ENCODE measurements around the gene CRACDL.

Gene CRACDL

DNA sequence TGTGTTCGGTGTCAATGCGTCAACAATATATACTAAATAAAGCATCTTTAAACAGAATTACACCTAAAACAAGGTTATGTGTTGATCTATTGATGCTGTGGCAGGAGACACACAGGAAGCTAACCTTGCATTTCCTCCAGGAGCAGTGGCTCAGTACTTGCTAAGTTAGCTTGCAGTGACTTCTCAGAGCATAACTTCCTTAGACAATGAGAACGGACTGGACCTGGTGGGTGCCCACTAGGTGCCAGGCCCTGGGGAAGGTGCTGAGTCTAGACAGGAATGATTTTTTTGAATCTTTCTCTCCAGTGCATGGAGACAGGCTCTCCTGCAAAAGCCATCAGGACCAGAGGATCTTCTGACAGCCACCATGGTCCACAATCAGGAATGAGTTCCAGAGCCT lies 131.3 kb downstream of the CRACDL start:
- Histone ChIP-seq H3K4me1 (ENCODE audit: control insufficient read depth, insufficient read depth, low read length) (peaks cover 15% of the 10 kb centered on the region), H3K9me3 (ENCODE audit: control insufficient read depth, low read length) (no peaks in the 10 kb centered on the region), H3K36me3 (ENCODE audit: control insufficient read depth, insufficient read depth, low read length) (no peaks in the 10 kb centered on the region), H3K27me3 (ENCODE audit: control insufficient read depth, insufficient read depth, low read length, poor library complexity, severe bottlenecking) (no peaks in the 10 kb centered on the region), H3K4me3 (ENCODE audit: insufficient read depth, low read depth, low read length) (no peak overlapping the region), H3K27ac (ENCODE audit: insufficient read depth, low read depth, low read length, poor library complexity, severe bottlenecking) (no peak overlapping the region)
- WGBS, 2 experiments, result 89 to 93% methylated on average over 3 of the region's 3 CpGs

DNA sequence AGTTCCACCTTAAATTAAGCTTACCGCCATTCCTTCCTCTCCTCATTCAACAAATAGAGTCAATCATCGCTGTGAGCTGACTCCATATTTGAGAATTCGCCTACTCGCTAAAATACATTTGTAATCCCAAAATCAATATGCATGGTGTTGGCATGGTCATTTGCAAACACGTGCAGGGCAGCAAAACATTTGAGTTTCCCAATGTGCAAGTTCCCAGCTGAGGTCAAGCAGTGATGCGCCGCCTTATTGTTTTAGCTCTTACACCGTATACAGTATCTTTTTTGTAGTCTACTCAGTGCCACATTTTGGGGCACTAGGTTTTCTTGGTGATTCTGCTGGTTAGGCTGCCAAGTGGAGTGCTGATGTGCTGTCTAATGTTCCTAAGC lies 131.8 kb downstream of the CRACDL start:
- no peaks in the 10 kb centered on the region for H3K27me3 ChIP-seq (ENCODE audit: control insufficient read depth, insufficient read depth, low read length, poor library complexity, severe bottlenecking)
- 96% methylated on average over 8 of the region's 8 CpGs for WGBS, 2 experiments
- H3K36me3 ChIP-seq (ENCODE audit: control insufficient read depth, insufficient read depth, low read length), result no peaks in the 10 kb centered on the region
- H3K4me1 ChIP-seq (ENCODE audit: control insufficient read depth, insufficient read depth, low read length), result peaks cover 15% of the 10 kb centered on the region
- H3K4me3 ChIP-seq (ENCODE audit: insufficient read depth, low read depth, low read length), result no peak overlapping the region
- H3K9me3 ChIP-seq (ENCODE audit: control insufficient read depth, low read length), result no peaks in the 10 kb centered on the region
- no peak overlapping the region for H3K27ac ChIP-seq (ENCODE audit: insufficient read depth, low read depth, low read length, poor library complexity, severe bottlenecking)

DNA sequence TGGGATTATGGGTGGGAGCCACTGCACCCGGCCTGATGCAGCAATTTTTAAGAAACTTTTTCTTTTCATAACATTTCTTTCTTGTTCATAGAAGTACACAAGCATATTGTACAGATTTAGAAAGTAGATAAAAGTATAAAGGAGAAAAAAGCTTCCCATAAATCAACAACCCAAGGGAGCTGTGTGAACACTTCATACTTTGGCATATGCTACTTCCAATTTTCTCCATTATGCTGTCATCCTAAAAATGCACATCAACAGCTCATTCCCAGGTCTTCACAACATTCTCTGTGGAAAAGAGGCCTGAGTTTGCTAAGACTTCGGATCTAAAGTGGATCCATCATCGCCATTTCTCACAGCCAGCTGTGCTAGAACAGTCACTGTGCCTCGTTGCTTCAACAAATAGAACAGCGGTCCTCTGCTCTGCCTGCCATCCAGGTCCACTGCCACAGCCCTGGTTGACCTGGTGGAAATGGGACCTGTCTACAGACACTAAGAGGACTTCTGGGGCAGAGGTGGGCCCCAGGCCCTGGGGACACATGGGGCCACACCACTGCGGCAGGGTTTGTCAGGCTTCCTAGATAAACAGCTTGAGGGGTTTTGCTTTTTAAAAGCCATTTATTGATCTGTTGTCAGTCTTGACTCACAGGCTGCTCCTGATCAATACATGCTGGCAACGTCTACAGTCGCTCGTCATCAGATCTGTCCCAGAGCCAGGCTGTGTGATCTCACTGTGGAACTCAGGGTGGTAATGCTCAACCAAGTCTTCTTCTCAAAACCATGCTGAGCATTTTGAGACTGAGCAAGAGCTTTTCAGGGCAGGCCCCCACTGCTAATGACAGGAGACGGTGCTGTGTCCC lies 132.4 kb downstream of the CRACDL start:
- Histone ChIP-seq H3K36me3 (ENCODE audit: control insufficient read depth, insufficient read depth, low read length) (no peaks in the 10 kb centered on the region), H3K9me3 (ENCODE audit: control insufficient read depth, low read length) (no peaks in the 10 kb centered on the region), H3K27ac (ENCODE audit: insufficient read depth, low read depth, low read length, poor library complexity, severe bottlenecking) (no peak overlapping the region), H3K4me3 (ENCODE audit: insufficient read depth, low read depth, low read length) (no peak overlapping the region), H3K27me3 (ENCODE audit: control insufficient read depth, insufficient read depth, low read length, poor library complexity, severe bottlenecking) (no peaks in the 10 kb centered on the region), H3K4me1 (ENCODE audit: control insufficient read depth, insufficient read depth, low read length) (peaks cover 15% of the 10 kb centered on the region)
- 94 to 95% methylated on average over 10 of the region's 10 CpGs for WGBS, 2 experiments

DNA sequence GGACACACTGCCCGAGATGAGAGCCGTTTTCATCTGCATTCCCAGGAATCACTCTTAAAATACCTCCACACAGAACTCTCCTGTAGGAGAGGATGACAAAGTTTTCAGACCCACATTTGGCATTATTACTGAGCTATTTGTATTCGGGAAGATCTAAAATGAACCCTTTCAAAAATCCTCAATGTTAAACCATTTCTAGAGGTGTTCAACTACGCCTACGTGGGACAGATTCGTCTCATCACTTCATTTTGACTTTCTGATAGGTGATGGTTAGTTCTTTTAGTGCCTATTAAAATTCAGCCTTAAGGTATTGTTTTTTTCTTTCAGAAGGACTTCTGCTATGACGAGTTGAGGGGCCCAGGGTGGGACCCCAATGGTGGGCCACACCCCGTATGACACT lies 133.7 kb downstream of the CRACDL start:
- Histone ChIP-seq H3K27ac (ENCODE audit: insufficient read depth, low read depth, low read length, poor library complexity, severe bottlenecking) (no peak overlapping the region), H3K9me3 (ENCODE audit: control insufficient read depth, low read length) (no peaks in the 10 kb centered on the region), H3K27me3 (ENCODE audit: control insufficient read depth, insufficient read depth, low read length, poor library complexity, severe bottlenecking) (no peaks in the 10 kb centered on the region), H3K36me3 (ENCODE audit: control insufficient read depth, insufficient read depth, low read length) (no peaks in the 10 kb centered on the region), H3K4me3 (ENCODE audit: insufficient read depth, low read depth, low read length) (no peak overlapping the region), H3K4me1 (ENCODE audit: control insufficient read depth, insufficient read depth, low read length) (peaks cover 15% of the 10 kb centered on the region)
- 94% methylated on average over 8 of the region's 8 CpGs for WGBS, 2 experiments

DNA sequence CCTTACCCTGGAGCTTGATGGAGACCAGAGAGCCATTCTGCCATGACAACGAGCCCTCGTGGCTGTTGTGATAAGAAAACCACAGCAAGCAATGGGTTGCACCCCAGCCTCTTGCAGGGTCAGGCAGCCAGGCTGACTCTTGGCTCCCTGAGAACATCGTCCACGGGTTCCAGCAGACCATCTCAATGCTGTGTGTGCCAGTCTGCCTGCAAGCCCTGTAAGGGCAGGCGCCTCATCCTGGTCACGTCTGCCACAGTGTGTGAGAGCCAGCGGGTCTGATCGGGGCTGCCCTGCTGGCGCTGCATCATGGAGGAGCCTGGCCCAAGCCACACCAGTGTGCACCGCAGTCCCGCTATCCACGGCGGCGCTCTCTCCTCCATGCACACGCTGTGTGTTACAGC lies 134.1 kb downstream of the CRACDL start:
- Histone ChIP-seq H3K4me1 (ENCODE audit: control insufficient read depth, insufficient read depth, low read length) (peaks cover 15% of the 10 kb centered on the region), H3K27me3 (ENCODE audit: control insufficient read depth, insufficient read depth, low read length, poor library complexity, severe bottlenecking) (no peaks in the 10 kb centered on the region), H3K9me3 (ENCODE audit: control insufficient read depth, low read length) (no peaks in the 10 kb centered on the region), H3K36me3 (ENCODE audit: control insufficient read depth, insufficient read depth, low read length) (no peaks in the 10 kb centered on the region), H3K4me3 (ENCODE audit: insufficient read depth, low read depth, low read length) (no peak overlapping the region), H3K27ac (ENCODE audit: insufficient read depth, low read depth, low read length, poor library complexity, severe bottlenecking) (no peak overlapping the region)
- WGBS, 2 experiments, result 95% methylated on average over 15 of the region's 15 CpGs

DNA sequence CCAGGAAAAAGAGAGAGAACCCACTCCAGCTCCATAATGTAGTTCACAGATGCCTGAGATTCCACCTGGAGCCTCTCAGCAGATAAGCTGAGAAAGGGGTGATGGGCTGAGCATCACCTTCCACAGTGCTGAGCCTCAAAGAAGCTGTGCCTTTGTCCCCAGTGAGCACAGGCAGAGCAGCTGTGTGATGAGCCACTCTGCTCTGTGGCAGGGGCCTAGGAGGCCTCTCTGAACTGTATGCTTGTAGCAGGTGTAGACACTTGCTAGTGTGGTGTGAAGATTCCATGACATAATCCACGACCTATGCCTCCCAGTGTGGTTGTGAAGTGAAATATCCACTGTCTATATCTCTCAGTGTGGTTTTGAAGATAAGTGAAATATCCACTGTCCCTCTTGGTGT lies 134.7 kb downstream of the CRACDL start:
- no peak overlapping the region for H3K4me3 ChIP-seq (ENCODE audit: insufficient read depth, low read depth, low read length)
- no peaks in the 10 kb centered on the region for H3K27me3 ChIP-seq (ENCODE audit: control insufficient read depth, insufficient read depth, low read length, poor library complexity, severe bottlenecking)
- WGBS, 2 experiments, result 88 to 90% methylated on average over 1 of the region's 1 CpG
- H3K36me3 ChIP-seq (ENCODE audit: control insufficient read depth, insufficient read depth, low read length), result no peaks in the 10 kb centered on the region
- H3K27ac ChIP-seq (ENCODE audit: insufficient read depth, low read depth, low read length, poor library complexity, severe bottlenecking), result no peak overlapping the region
- H3K4me1 ChIP-seq (ENCODE audit: control insufficient read depth, insufficient read depth, low read length), result peaks cover 11% of the 10 kb centered on the region
- no peaks in the 10 kb centered on the region for H3K9me3 ChIP-seq (ENCODE audit: control insufficient read depth, low read length)

DNA sequence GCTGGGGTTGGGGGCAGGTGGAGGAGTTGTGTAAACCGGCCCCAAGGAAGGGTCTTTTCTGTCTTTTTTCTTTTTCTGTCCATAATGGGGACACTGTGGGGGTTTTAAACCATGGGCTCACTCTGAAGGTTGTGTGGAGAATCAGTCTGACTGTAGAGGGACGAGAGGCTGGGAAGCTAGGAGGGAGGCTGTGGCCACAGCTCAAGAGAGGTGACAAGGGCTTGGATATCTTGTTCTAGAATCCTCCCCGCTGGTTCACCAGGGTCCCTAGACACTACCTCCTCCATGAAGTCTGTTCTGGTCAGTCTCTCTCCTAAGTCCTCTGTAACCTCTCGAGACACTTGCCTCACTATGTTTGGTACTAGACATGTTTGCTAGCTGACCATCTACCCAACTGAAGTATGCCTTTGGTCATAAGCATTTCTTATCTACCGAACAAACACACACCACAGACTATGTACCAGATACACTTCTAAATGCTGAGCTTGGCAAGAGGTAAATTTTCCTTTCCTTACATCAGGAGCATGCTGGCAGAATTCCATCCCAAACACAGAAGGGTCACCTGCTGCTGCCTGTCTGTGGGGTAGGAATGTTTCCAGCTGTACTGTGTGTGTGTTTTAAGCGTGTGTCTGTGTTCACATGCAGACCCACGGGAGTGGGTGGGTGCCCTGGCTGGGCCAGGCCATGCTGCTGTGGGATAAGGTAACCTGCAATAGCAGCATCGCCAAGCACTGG lies 135.5 kb downstream of the CRACDL start:
- H3K4me1 ChIP-seq (ENCODE audit: control insufficient read depth, insufficient read depth, low read length), result peaks cover 3% of the 10 kb centered on the region
- H3K9me3 ChIP-seq (ENCODE audit: control insufficient read depth, low read length), result no peaks in the 10 kb centered on the region
- H3K27ac ChIP-seq (ENCODE audit: insufficient read depth, low read depth, low read length, poor library complexity, severe bottlenecking), result no peak overlapping the region
- H3K27me3 ChIP-seq (ENCODE audit: control insufficient read depth, insufficient read depth, low read length, poor library complexity, severe bottlenecking), result no peaks in the 10 kb centered on the region
- 90 to 93% methylated on average over 8 of the region's 8 CpGs for WGBS, 2 experiments
- no peaks in the 10 kb centered on the region for H3K36me3 ChIP-seq (ENCODE audit: control insufficient read depth, insufficient read depth, low read length)
- no peak overlapping the region for H3K4me3 ChIP-seq (ENCODE audit: insufficient read depth, low read depth, low read length)

DNA sequence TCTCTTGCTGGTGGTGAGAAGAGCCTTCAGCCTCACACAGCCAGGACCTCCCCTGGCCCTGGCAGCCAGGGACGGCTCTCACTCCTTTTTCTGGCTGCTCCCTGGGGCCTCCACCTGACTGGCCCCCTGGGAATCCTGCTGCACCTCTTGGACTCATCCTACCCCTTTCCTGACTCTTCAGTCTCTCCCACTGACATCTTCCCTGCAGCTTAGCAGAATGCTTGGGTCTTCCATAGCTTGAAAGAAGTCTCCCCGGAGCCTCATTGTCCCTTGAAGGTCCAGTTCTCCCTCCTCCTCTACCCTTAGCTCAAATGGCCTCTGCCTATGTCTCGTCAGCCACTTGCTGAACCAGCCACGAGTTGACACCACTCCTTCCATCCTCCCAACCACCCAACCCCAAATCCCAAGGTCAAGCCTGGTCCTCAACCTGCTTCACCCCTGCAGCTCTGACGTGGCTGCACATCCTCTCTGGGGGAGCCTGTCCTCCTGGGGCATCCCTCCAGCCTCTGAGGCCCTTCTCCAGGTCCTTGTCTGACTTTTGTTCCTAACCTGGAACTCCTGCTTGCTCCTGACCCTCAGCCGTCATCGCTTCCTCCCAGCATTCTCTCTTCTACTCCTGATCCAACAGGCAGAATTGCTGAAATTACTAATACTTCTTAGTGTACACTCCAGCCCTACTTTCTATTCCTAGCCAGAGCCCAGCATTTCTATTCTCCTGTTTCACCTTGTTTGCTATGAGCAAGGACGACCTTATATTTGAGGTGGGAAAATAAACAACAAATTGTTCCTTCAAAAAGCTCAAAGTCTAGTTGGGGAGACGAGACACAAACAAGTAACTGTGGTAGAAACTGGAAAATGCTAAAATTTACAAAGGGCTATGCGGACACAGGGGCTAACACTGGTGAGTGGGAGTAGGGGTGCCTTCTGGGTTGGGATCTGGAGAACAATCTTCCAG lies 136.4 kb downstream of the CRACDL start:
- H3K9me3 ChIP-seq (ENCODE audit: control insufficient read depth, low read length), result no peaks in the 10 kb centered on the region
- H3K4me3 ChIP-seq (ENCODE audit: insufficient read depth, low read depth, low read length), result no peak overlapping the region
- H3K27ac ChIP-seq (ENCODE audit: insufficient read depth, low read depth, low read length, poor library complexity, severe bottlenecking), result no peak overlapping the region
- WGBS, 2 experiments, result 88 to 91% methylated on average over 10 of the region's 10 CpGs
- no peaks in the 10 kb centered on the region for H3K4me1 ChIP-seq (ENCODE audit: control insufficient read depth, insufficient read depth, low read length)
- no peaks in the 10 kb centered on the region for H3K27me3 ChIP-seq (ENCODE audit: control insufficient read depth, insufficient read depth, low read length, poor library complexity, severe bottlenecking)
- no peaks in the 10 kb centered on the region for H3K36me3 ChIP-seq (ENCODE audit: control insufficient read depth, insufficient read depth, low read length)

DNA sequence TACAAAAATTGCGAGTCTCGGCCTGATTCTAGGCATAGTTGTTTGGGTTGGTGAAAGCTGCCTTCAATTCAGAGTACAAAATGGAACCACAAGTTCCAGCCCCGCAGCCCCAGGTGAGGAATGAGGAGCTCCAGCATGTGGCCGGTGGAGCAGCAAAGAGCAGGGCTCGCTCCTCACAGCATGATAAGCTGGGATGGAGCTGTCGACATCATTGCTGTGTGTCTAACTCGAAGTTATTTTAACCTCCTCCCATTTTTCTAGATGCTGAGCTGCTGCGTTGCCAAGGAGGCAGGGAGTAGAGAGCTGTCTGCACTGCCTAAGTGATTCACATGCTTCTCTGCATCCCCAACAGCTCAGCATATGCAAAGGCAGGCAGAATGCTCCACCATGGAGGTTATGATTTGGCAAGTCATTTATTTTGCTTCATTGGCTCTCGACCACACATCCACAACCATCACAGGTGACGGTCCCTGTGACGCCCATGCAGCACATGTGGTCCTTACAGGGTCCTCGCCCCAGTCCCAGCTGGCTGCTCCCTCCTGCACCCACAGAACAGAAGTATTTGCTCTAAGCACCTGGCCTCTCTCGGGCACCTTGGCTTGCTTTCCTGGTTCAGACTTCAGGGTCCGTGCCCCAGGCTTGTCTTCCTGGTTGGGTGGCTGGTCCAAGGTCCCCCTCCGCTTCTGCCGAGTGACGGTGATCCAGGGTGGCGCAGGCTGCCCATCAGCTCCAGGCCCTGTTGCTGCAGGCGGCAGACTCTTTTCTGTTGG lies 139.1 kb downstream of the CRACDL start:
- Histone ChIP-seq H3K27ac (ENCODE audit: insufficient read depth, low read depth, low read length, poor library complexity, severe bottlenecking) (no peak overlapping the region), H3K4me3 (ENCODE audit: insufficient read depth, low read depth, low read length) (no peak overlapping the region)
- 91 to 93% methylated on average over 19 of the region's 19 CpGs for WGBS, 2 experiments

More for the DNA sequence above, 139.1 kb downstream of the CRACDL start:
- Histone ChIP-seq H3K4me1 (ENCODE audit: control insufficient read depth, insufficient read depth, low read length) (no peaks in the 10 kb centered on the region), H3K9me3 (ENCODE audit: control insufficient read depth, low read length) (no peaks in the 10 kb centered on the region), H3K36me3 (ENCODE audit: control insufficient read depth, insufficient read depth, low read length) (no peaks in the 10 kb centered on the region), H3K27me3 (ENCODE audit: control insufficient read depth, insufficient read depth, low read length, poor library complexity, severe bottlenecking) (no peaks in the 10 kb centered on the region)
